ENCODE results near the gene NDST1. TPM values are rescaled to one million over a fixed set of nuclear protein-coding genes. Genes with fewer than 3 reads are reported as not detected.
A peak's percentile ranks its signal among the peaks of the same experiment; 100 is the strongest.

Gene NDST1
- 36.2 and 39.3 TPM in 2 replicates for total RNA-seq (ENCODE audit: low replicate concordance)

DNA sequence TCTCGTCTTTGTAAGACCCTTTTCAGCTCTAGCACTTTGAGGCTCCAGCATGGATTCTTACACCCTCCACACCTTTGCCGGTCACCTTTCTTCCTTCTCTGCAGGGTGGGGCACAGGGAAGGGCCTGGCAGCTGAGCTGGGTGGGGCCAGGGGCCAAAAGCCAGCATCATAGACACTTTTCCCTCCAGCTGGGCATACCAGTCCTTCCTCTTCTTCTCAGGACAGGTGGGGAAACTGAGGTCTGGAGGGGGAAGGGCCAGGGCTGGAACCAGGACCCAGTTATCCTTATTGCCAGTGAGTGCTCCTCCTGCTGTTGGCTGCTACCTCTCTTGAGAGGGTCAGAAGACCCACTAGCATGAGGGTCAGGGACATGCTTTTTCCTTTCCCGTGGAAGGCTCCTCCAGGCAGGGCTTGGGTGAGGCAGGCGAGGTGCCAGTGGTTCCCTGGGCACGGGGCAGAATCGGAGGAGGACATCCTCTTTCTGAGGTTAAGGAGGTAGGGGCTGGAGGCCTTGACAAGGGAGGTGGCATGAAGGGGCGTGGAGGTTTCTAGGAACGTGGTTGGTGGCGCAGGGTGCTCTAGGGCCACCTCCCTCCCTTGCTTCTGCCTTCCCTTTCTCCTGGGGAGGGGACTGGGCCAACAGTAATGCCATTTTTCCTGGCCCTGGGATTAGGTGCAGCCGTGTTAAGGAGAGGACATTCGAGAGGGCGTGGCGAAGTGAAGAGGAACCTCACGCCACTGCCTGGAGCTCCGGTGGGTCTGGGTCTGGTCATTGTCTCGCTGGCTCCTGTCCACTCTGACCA, at the start of gene NDST1:
NDST1 (plus strand) TSS at position 658 of the 803 bp plus-strand sequence. CDS start 13,124 bp downstream, outside the sequence.
- DNase-seq (ENCODE audit: low read depth) = no peak
- TF ChIP-seq, protein P1, sequence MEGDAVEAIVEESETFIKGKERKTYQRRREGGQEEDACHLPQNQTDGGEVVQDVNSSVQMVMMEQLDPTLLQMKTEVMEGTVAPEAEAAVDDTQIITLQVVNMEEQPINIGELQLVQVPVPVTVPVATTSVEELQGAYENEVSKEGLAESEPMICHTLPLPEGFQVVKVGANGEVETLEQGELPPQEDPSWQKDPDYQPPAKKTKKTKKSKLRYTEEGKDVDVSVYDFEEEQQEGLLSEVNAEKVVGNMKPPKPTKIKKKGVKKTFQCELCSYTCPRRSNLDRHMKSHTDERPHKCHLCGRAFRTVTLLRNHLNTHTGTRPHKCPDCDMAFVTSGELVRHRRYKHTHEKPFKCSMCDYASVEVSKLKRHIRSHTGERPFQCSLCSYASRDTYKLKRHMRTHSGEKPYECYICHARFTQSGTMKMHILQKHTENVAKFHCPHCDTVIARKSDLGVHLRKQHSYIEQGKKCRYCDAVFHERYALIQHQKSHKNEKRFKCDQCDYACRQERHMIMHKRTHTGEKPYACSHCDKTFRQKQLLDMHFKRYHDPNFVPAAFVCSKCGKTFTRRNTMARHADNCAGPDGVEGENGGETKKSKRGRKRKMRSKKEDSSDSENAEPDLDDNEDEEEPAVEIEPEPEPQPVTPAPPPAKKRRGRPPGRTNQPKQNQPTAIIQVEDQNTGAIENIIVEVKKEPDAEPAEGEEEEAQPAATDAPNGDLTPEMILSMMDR (IDR thresholded peaks at IDR 0.05; ENCODE audit: insufficient read depth, low read length) = no peak

DNA sequence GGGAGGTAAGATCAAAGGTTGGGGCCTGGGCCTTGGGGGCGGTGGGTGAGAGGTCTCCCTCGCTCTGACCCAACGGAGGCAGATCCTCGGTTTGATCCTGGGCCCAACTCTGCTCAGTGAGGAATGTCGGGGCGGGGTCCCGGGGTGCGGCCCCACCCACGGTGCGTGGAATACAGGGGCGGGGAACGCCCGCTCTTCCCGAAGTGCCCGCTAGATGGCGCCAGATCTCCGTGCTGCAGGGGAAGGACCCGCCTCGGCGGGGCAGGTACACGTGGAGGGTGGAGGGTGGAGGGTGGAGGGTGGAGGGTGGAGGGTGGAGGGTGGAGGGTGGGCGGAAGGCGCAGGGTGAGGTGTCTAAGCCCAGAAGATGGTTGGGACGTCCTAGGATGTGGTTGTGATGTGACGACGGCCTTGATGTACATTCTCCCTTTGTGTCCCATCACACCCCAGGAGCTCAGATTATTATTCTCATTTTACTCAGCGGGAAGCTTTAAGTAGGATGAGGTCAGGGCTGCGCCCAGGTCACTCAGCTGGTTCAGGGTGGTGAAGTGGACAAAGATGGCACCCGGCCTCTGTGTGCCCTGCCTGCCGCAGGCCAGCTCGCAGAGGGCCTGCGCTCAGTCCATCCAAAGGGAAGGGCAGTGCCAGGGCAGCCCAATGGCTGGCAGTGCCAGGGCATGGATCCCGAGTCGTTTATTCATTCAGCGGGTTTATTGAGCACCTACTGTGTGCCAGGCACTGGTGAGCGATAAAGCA, 49.0 kb upstream of the NDST1 start:
- peak; percentile 56 for DNase-seq (ENCODE audit: low read depth)
- TF ChIP-seq, protein P1 (IDR thresholded peaks at IDR 0.05; ENCODE audit: insufficient read depth, low read length) = peak; percentile 87
- peak overlapping the region; percentile 35 for H3K4me3 ChIP-seq (ENCODE audit: low read depth, low read length)

More for the DNA sequence above, at the start of gene NDST1:
- H3K4me3 ChIP-seq (ENCODE audit: low read depth, low read length) = no peak within 1 kb of the TSS

DNA sequence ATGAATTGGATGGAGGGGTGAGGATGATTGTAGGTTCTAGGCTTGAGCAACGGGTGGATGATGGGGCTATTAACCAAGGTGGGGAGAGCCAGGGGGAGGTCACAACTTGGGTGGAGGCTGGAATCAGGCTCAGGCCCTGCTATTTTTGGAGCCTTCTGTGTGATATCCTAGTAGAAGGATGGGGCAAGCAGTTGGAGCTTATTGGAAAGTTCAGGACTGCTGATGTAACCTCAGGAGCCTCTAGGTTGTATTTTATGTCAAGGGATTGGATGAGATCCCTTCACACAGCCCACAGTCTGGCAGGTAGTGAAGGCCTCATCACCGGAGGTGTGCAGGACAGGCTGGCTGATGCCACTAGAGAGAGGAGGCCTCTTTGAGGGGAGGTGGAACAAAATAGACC, 47.1 kb upstream of the NDST1 start:
- H3K4me3 ChIP-seq (ENCODE audit: low read depth, low read length) = no peak overlapping the region
- DNase-seq (ENCODE audit: low read depth) = no peak
- TF ChIP-seq, protein P1 (IDR thresholded peaks at IDR 0.05; ENCODE audit: insufficient read depth, low read length) = no peak

DNA sequence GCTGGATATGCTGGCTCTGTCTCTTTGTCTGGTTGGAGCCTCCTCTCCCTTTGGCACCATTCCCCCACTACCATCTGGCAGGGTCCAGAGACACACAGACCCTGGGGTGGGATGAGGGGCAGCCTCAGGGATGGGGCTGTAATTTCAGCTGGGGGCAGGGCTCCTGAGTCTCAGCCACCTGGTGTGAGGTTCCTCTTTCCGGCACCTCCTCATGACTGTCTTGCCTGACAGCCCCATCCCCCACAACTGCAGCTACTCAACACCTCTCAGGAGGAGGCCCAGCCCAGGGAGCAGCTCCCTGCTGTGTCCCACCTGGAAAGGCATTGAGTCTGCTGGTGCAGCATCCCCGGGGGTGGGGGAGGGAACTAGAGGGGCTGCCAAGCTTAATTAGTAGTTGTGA, 46.7 kb upstream of the NDST1 start:
- TF ChIP-seq, protein P1 (IDR thresholded peaks at IDR 0.05; ENCODE audit: insufficient read depth, low read length) = no peak
- no peak for DNase-seq (ENCODE audit: low read depth)
- no peak overlapping the region for H3K4me3 ChIP-seq (ENCODE audit: low read depth, low read length)

GRCh38 chr5:150464554-150465012, 43.3 kb upstream of the NDST1 start:
- H3K4me3 ChIP-seq (ENCODE audit: low read depth, low read length) = no peak overlapping the region
- TF ChIP-seq, protein P1 (IDR thresholded peaks at IDR 0.05; ENCODE audit: insufficient read depth, low read length) = no peak
- peak; percentile 59 for DNase-seq (ENCODE audit: low read depth)

DNA sequence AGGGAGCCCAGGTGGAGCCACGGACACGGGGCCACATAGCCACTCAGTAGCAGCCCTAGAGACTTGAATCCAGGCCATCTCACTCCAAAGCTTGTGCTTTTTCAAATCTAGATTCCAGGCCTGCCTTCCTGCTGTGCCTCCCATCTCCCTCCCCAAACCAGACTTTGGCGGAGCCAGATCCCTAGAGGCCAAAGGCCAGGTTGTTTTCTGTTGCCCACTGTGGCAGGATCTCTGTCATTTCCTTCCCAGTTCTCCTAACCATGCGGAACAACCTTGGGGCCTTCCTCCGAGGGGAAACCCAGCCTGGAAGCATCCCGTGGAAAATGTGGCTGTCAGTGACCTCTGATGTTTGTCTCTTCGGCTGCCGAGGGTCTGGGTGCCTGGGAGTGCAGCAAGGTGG, 42.0 kb upstream of the NDST1 start:
- H3K4me3 ChIP-seq (ENCODE audit: low read depth, low read length) = no peak overlapping the region
- DNase-seq (ENCODE audit: low read depth) = no peak
- TF ChIP-seq, protein P1 (IDR thresholded peaks at IDR 0.05; ENCODE audit: insufficient read depth, low read length) = no peak
